KMS-11 (cell line): ENCODE data around the gene ADCY4.

Experiments
- H2AFZ ChIP-seq: fragments of 200-600 bp; sonication (generic); 2 replicates; pipeline ENCODE4 v1.6.1; 2016; ENCODE audit warnings: antibody characterized with exemption, mixed run types, low read depth
- H3K27ac ChIP-seq: fragments of 200-600 bp; sonication (generic); 2 replicates; pipeline ENCODE4 v1.6.1; 2016; ENCODE audit warnings: mild to moderate bottlenecking, mixed run types
- H3K27me3 ChIP-seq: fragments of 200-600 bp; sonication (generic); 2 replicates; pipeline ENCODE4 v1.6.1; 2017; ENCODE audit warnings: mild to moderate bottlenecking, low read depth, mixed run types, moderate library complexity; ENCODE audit not compliant: insufficient read depth
- H3K36me3 ChIP-seq: fragments of 200-600 bp; sonication (generic); 2 replicates; pipeline ENCODE4 v1.6.1; 2017; ENCODE audit warnings: mild to moderate bottlenecking, mixed run types; ENCODE audit not compliant: insufficient read depth
- H3K4me1 ChIP-seq: fragments of 200-600 bp; sonication (generic); 2 replicates; pipeline ENCODE4 v1.6.1; 2016; ENCODE audit warnings: mild to moderate bottlenecking, low read depth, mixed run types; ENCODE audit not compliant: poor library complexity, severe bottlenecking
- H3K4me2 ChIP-seq: fragments of 200-600 bp; sonication (generic); 2 replicates; pipeline ENCODE4 v1.7.0; 2016; ENCODE audit warnings: mild to moderate bottlenecking, mixed run types
- H3K4me3 ChIP-seq: fragments of 200-600 bp; sonication (generic); IDR thresholded peaks from 2 replicates; pipeline ENCODE4 v1.6.1; 2017; ENCODE audit warnings: low read depth, low read length, mixed read lengths; ENCODE audit not compliant: insufficient read depth
- H3K79me2 ChIP-seq: fragments of 200-600 bp; sonication (generic); 2 replicates; pipeline ENCODE4 v1.6.1; 2016; ENCODE audit warnings: low read depth, mixed run types; ENCODE audit not compliant: insufficient read depth
- H3K9ac ChIP-seq: fragments of 200-600 bp; sonication (generic); 2 replicates; pipeline ENCODE4 v1.6.1; 2016; ENCODE audit warnings: mild to moderate bottlenecking, mixed run types
- H4K20me1 ChIP-seq: fragments of 200-600 bp; sonication (generic); 2 replicates; pipeline ENCODE4 v1.6.1; 2016; ENCODE audit warnings: mild to moderate bottlenecking, mixed run types; ENCODE audit not compliant: insufficient read depth
- TF ChIP-seq, protein P1 (sequence below): fragments of 200-600 bp; sonication (generic); conservative IDR thresholded peaks from 2 replicates; pipeline ENCODE4 v1.6.1; 2017; ENCODE audit warnings: low read depth, mild to moderate bottlenecking, antibody characterized with exemption, low read length, moderate library complexity, mixed read lengths

The ADCY4 gene

DNA sequence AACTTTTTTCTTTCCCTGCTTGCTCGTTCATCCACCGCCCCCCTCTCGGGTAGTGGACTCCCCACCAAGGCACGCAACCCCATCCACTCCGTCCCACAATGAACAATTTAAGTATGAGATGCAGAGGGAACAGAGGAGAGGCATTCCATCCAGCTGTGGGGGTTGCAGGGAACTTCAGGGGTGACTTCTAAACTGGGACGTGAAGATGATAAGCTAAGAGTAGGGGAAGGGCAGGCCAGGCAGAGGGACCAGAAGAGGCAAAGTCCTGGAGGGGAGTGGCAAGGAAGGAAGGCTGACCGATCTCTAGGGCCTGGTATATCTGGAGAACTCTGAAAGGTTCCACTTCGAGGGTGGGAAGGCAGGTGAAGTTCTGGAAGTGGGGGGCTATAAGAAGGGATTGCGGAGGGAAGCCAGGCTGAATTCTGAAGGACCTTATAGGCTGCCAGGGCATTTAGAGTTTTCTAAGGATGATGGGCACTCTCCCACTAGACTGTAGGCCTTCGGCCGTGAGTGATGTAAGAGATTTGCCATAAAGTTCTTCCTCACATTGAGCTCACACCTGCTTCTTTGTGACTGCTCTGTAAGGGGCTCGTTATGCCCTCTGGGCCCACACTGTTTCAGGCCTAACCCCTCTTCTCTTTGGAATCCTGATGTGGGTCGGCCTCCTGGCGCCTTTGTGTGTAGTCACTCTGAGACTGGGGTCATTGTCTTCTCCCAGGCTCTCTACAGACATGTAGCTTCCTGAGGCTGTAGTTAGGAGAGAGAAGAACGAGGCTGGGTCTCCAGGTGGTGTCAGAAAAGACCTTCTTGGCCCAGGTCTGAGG is 45.2 kb upstream of the ADCY4 start:
- H3K4me1 ChIP-seq = no peaks in the 10 kb centered on the region
- H2AFZ ChIP-seq = no peak overlapping the region
- H3K36me3 ChIP-seq = no peaks in the 10 kb centered on the region
- no peak overlapping the region for H3K27ac ChIP-seq
- no peaks in the 10 kb centered on the region for H4K20me1 ChIP-seq
- no peak overlapping the region for H3K4me3 ChIP-seq
- TF ChIP-seq, protein P1, sequence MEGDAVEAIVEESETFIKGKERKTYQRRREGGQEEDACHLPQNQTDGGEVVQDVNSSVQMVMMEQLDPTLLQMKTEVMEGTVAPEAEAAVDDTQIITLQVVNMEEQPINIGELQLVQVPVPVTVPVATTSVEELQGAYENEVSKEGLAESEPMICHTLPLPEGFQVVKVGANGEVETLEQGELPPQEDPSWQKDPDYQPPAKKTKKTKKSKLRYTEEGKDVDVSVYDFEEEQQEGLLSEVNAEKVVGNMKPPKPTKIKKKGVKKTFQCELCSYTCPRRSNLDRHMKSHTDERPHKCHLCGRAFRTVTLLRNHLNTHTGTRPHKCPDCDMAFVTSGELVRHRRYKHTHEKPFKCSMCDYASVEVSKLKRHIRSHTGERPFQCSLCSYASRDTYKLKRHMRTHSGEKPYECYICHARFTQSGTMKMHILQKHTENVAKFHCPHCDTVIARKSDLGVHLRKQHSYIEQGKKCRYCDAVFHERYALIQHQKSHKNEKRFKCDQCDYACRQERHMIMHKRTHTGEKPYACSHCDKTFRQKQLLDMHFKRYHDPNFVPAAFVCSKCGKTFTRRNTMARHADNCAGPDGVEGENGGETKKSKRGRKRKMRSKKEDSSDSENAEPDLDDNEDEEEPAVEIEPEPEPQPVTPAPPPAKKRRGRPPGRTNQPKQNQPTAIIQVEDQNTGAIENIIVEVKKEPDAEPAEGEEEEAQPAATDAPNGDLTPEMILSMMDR = no peak
- H3K79me2 ChIP-seq = no peaks in the 10 kb centered on the region
- no peaks in the 10 kb centered on the region for H3K27me3 ChIP-seq
- H3K4me2 ChIP-seq = no peak overlapping the region
- H3K9ac ChIP-seq = no peak overlapping the region

DNA sequence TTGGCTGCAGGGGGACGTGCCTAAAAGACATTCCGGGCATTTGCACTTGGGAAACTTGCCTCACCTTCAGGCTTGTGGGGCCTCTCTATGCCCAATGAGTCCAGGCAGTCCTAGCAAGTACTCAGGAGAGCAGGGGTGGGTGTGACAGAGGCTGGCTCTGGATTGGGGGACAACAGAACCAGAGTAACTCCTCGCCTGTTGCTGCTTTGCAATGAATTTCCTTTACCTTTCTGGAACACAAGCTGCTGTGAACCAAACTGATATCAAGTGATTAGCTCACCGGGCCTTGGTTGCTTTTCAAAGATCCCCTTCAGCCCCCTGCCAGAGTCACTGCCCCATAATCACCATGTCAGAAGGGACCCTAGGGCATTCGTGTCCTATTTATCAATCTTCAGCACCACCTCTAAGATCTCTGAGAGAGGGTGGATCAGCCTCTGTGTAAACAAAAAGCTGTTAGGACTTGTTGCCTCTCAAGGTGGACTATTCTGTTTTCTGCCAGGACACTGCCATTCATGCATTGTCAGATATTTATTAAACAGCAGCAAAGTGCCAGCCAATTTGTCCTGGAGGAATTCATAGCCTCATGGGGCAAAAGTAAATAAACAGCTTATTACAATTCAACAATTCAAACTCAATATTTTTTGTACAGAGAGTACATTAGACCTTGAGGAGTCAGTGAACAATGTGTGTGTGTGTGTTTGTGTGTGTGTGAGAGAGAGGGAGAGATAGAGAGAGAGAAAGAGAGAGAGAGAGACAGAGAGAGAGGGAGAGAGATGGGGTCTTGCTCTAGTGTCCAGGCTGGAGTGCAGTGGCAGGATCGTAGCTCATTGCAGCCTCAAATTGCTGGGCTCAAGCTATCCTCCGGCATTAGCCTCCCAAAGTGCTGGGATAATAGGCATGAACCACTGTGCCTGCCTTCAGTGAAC is 44.4 kb upstream of the ADCY4 start:
- Histone ChIP-seq H3K36me3 (no peaks in the 10 kb centered on the region), H3K4me2 (no peak overlapping the region), H3K79me2 (no peaks in the 10 kb centered on the region), H3K27me3 (no peaks in the 10 kb centered on the region), H3K4me1 (no peaks in the 10 kb centered on the region), H3K4me3 (no peak overlapping the region), H2AFZ (no peak overlapping the region), H3K27ac (no peak overlapping the region), H4K20me1 (no peaks in the 10 kb centered on the region), H3K9ac (no peak overlapping the region)
- TF ChIP-seq, protein P1 = no peak

GRCh38 chr14:24378327-24378726 is 43.5 kb upstream of the ADCY4 start:
- Histone ChIP-seq H3K27me3 (no peaks in the 10 kb centered on the region), H3K4me3 (no peak overlapping the region), H3K27ac (no peak overlapping the region), H3K36me3 (no peaks in the 10 kb centered on the region), H3K4me1 (no peaks in the 10 kb centered on the region), H4K20me1 (no peaks in the 10 kb centered on the region), H3K9ac (no peak overlapping the region), H3K79me2 (no peaks in the 10 kb centered on the region), H3K4me2 (no peak overlapping the region), H2AFZ (no peak overlapping the region)
- TF ChIP-seq, protein P1 = no peak

DNA sequence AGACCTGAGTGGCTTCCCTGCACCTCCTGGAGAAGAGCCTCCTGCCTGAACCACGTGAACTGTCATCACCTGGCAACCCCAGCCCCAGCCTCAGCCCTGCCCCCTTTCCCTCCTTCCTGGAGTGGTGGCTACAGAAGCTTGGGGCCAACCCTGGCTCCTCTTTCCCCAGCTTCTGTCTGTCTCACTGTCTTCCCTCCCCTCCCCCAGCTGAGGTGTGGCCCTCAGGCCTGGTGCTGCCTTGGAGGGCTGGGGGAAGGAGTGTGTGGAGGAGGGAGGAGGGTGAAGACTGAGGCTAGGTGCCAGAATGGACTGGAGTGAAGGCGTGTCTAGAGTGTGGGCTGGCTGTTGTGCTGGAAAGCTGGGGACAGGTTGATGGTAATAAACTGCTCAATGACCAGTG is 42.8 kb upstream of the ADCY4 start:
- H3K4me3 ChIP-seq = no peak overlapping the region
- H3K4me1 ChIP-seq = no peaks in the 10 kb centered on the region
- TF ChIP-seq, protein P1 = no peak
- no peaks in the 10 kb centered on the region for H3K36me3 ChIP-seq
- H3K9ac ChIP-seq = no peak overlapping the region
- no peaks in the 10 kb centered on the region for H3K79me2 ChIP-seq
- H4K20me1 ChIP-seq = no peaks in the 10 kb centered on the region
- no peak overlapping the region for H3K27ac ChIP-seq
- H2AFZ ChIP-seq = no peak overlapping the region
- no peaks in the 10 kb centered on the region for H3K27me3 ChIP-seq
- H3K4me2 ChIP-seq = no peak overlapping the region
